SK-N-SH (cell line): ENCODE results near the gene SEPTIN2. TPM values are rescaled to one million over a fixed set of nuclear protein-coding genes. Genes with fewer than 3 reads are reported as not detected.

Source experiments
- CTCF ChIA-PET: fragments of 300-600, 350-600 bp; formaldehyde crosslinking; extraction: SDS; loops from one replicate; lab custom pipeline; 2021; lab: Yijun Ruan, JAX
- POLR2A ChIA-PET: fragments of 350-600 bp; sonication (Branson Sonifier 250); formaldehyde crosslinking; extraction: SDS; loops from one replicate; lab custom pipeline; 2020; ENCODE audit warnings: antibody characterized with exemption, inconsistent platforms; lab: Yijun Ruan, JAX
- DNase-seq: peaks from one replicate; pipeline ENCODE4 v3.0.0; 2012
- H2AFZ ChIP-seq: fragments of 200-600 bp; sonication (generic); 2 replicates; pipeline ENCODE4 v1.8.1; 2016; ENCODE audit warnings: antibody characterized with exemption, mild to moderate bottlenecking, low read depth
- H3F3A ChIP-seq: fragments of 200-600 bp; sonication (generic); replicated peaks from 2 replicates; pipeline ENCODE3; 2016; ENCODE audit warnings: antibody characterized with exemption, mild to moderate bottlenecking; ENCODE audit not compliant: insufficient read depth
- H3K27ac ChIP-seq, 2 experiments: fragments of 200-500 bp in 1 of 2; fragments of 200-600 bp in 1 of 2; sonication (Bioruptor generic) in 1 of 2; sonication (generic), shearing (Covaris generic) in 1 of 2; 2 replicates each; pipeline versions ENCODE4 v1.5.1 to v1.6.1; 2014 to 2016; ENCODE audit warnings: low read depth in 2 of 2, inconsistent platforms in 1 of 2, low read length in 1 of 2, mild to moderate bottlenecking in 1 of 2, mixed read lengths in 1 of 2
- H3K27me3 ChIP-seq: fragments of 200-600 bp; sonication (generic), shearing (Covaris generic); 2 replicates; pipeline ENCODE4 v1.6.1; 2016; ENCODE audit warnings: mixed run types; ENCODE audit not compliant: insufficient read depth
- H3K36me3 ChIP-seq, 2 experiments: fragments of 200-500 bp in 1 of 2; fragments of 200-600 bp in 1 of 2; sonication (Bioruptor generic) in 1 of 2; sonication (generic) in 1 of 2; replicated peaks in 1 of 2; 2 replicates each; pipeline versions ENCODE3 to v1.5.1; 2014 to 2016; ENCODE audit warnings: low read length in 1 of 2, mild to moderate bottlenecking in 1 of 2; ENCODE audit not compliant: insufficient read depth in 2 of 2, control insufficient read depth in 1 of 2
- H3K4me1 ChIP-seq, 2 experiments: fragments of 200-500 bp in 1 of 2; fragments of 200-600 bp in 1 of 2; sonication (Bioruptor generic) in 1 of 2; sonication (generic), shearing (Covaris generic) in 1 of 2; 2 replicates each; pipeline versions ENCODE4 v1.5.1 to v1.6.1; 2014 to 2016; ENCODE audit warnings: low read depth in 1 of 2, low read length in 1 of 2, mixed run types in 1 of 2; ENCODE audit not compliant: insufficient read depth in 2 of 2, control insufficient read depth in 1 of 2
- H3K4me2 ChIP-seq: fragments of 200-600 bp; sonication (generic), shearing (Covaris generic); 2 replicates; pipeline ENCODE4 v1.6.1; 2017; ENCODE audit warnings: mixed run types
- H3K4me3 ChIP-seq, 2 experiments: fragments of 200-500 bp in 1 of 2; fragments of 200-600 bp in 1 of 2; sonication (Bioruptor generic) in 1 of 2; sonication (generic), shearing (Covaris generic) in 1 of 2; 2 replicates each; pipeline versions ENCODE4 v1.5.1 to v1.8.1; 2014 to 2016; ENCODE audit warnings: low read depth in 2 of 2, inconsistent platforms in 1 of 2, low read length in 1 of 2, mild to moderate bottlenecking in 1 of 2, mixed read lengths in 1 of 2, moderate library complexity in 1 of 2
- H3K79me2 ChIP-seq: fragments of 200-600 bp; sonication (generic); 2 replicates; pipeline ENCODE4 v1.8.1; 2017; ENCODE audit warnings: mild to moderate bottlenecking; ENCODE audit not compliant: insufficient read depth
- H3K9ac ChIP-seq: fragments of 200-600 bp; sonication (generic); 2 replicates; pipeline ENCODE4 v1.6.1; 2017; ENCODE audit warnings: mixed run types
- H3K9me2 ChIP-seq: fragments of 200-600 bp; sonication (generic); 2 replicates; pipeline ENCODE4 v1.6.1; 2017; ENCODE audit warnings: mixed run types
- H3K9me3 ChIP-seq: fragments of 200-600 bp; sonication (generic); 2 replicates; pipeline ENCODE4 v1.6.1; 2017; ENCODE audit warnings: mixed run types, mild to moderate bottlenecking, moderate library complexity
- H4K20me1 ChIP-seq: fragments of 200-600 bp; sonication (generic); 2 replicates; pipeline ENCODE4 v1.6.1; 2017; ENCODE audit warnings: mild to moderate bottlenecking, mixed run types; ENCODE audit not compliant: insufficient read depth
- EP300 ChIP-seq, 2 experiments: IDR thresholded peaks; 2 replicates each; pipeline versions ENCODE4 v1.4.0 to v1.6.1; 2012; ENCODE audit warnings: borderline replicate concordance in 1 of 2, low read depth in 1 of 2, low read length in 1 of 2
- EZH2phosphoT487 ChIP-seq: fragments of 200-600 bp; sonication (generic); IDR thresholded peaks from 2 replicates; pipeline ENCODE4 v1.6.1; 2017; ENCODE audit warnings: low read depth, mixed run types, mild to moderate bottlenecking, antibody characterized with exemption, moderate library complexity, borderline replicate concordance
- FOXJ3 ChIP-seq: sonication (generic); formaldehyde crosslinking; IDR thresholded peaks from 2 replicates; pipeline ENCODE4 v1.5.1; 2020; ENCODE audit warnings: mild to moderate bottlenecking, missing genetic modification reagents
- GABPA ChIP-seq: IDR thresholded peaks from 2 replicates; pipeline ENCODE4 v1.4.0; 2012; ENCODE audit warnings: low read depth, mild to moderate bottlenecking
- MXI1 ChIP-seq: IDR thresholded peaks from 2 replicates; pipeline ENCODE4 v1.6.1; 2012; ENCODE audit warnings: mild to moderate bottlenecking, low read depth, low read length, improper control_type of control experiment
- NFIC ChIP-seq: IDR thresholded peaks from 2 replicates; pipeline ENCODE4 v1.4.0; 2012; ENCODE audit warnings: borderline replicate concordance
- TAF1 ChIP-seq: IDR thresholded peaks from 2 replicates; pipeline ENCODE4 v1.6.1; 2012; ENCODE audit warnings: low read depth, mild to moderate bottlenecking, low read length, moderate library complexity, borderline replicate concordance
- TCF12 ChIP-seq: IDR thresholded peaks from 2 replicates; pipeline ENCODE4 v1.4.0; 2012
- TEAD4 ChIP-seq: IDR thresholded peaks from 2 replicates; pipeline ENCODE4 v1.4.0; 2012; ENCODE audit warnings: mild to moderate bottlenecking, borderline replicate concordance; ENCODE audit not compliant: insufficient read depth
- USF1 ChIP-seq: IDR thresholded peaks from 2 replicates; pipeline ENCODE4 v1.4.0; 2012; ENCODE audit warnings: low read depth, borderline replicate concordance
- USF2 ChIP-seq: fragments of 150-350 bp; IDR thresholded peaks from 2 replicates; pipeline ENCODE4 v1.6.1; 2017; ENCODE audit warnings: antibody characterized with exemption, low read length, low read depth, borderline replicate concordance
- ZBTB33 ChIP-seq: IDR thresholded peaks from 2 replicates; pipeline ENCODE4 v1.4.0; 2012; ENCODE audit warnings: low read depth, borderline replicate concordance
- WGBS: methylation state at CpG from one replicate; pipeline ENCODE4 v1.1.6; 2017; ENCODE audit warnings: low lambda C conversion rate; 5-methylcytosine and 5-hydroxymethylcytosine counted together
- polyA plus RNA-seq, 3 experiments: library from polyadenylated mRNA; depleted of rRNA; stranded (reverse); fragments of >200 nt; gene quantifications; 2 replicates each; pipeline ENCODE4 v1.2.3, GENCODE V29; 2012

Gene SEPTIN2
- polyA plus RNA-seq, 1 of the 3 experiments (the other 2 are of a cell fraction) = 226 TPM

GRCh38 chr2:241298673-241299072 is 17.1 kb upstream of the SEPTIN2 start:
- Histone ChIP-seq H3K4me1 (peaks cover 0 to 18% of the 10 kb centered on the region in 2 experiments; a peak in 1 of 4 replicates), H3K9me3 (no peaks in the 10 kb centered on the region), H3K27ac (no peak overlapping the region), H3K27me3 (no peaks in the 10 kb centered on the region), H3K79me2 (peaks cover 97% of the 10 kb centered on the region), H3K36me3 (peaks cover 7 to 17% of the 10 kb centered on the region in 2 experiments), H2AFZ (no peak overlapping the region), H3F3A (peaks cover 3% of the 10 kb centered on the region), H3K4me3 (no peak overlapping the region), H3K9me2 (no peaks in the 10 kb centered on the region), H3K4me2 (no peak overlapping the region), H3K9ac (no peak overlapping the region), H4K20me1 (peaks cover 89% of the 10 kb centered on the region)
- CTCF ChIA-PET = no interaction called here
- TF ChIP-seq TAF1 (no peak), TEAD4 (no peak), ZBTB33 (no peak), MXI1 (no peak), NFIC (no peak), EP300 (IDR thresholded peaks at IDR 0.05; ENCODE audit: borderline replicate concordance in 1 of 2, low read depth in 1 of 2, low read length in 1 of 2) (no peak), GABPA (no peak), EZH2phosphoT487 (no peak), USF2 (no peak)
- 96% methylated on average over 5 of the region's 5 CpGs for WGBS
- POLR2A ChIA-PET = no interaction called here
- DNase-seq = no peak

- Histone ChIP-seq H4K20me1 (peaks cover 91% of the 10 kb centered on the region), H3K4me1 (peaks cover 0 to 30% of the 10 kb centered on the region in 2 experiments; a peak in 1 of 4 replicates), H3K36me3 (peaks cover 7 to 17% of the 10 kb centered on the region in 2 experiments), H3K79me2 (peaks cover 97% of the 10 kb centered on the region), H3K9ac (no peak overlapping the region), H3K9me3 (no peaks in the 10 kb centered on the region), H3K4me2 (no peak overlapping the region), H2AFZ (no peak overlapping the region), H3K9me2 (no peaks in the 10 kb centered on the region), H3K27me3 (no peaks in the 10 kb centered on the region), H3K4me3 (no peak overlapping the region), H3F3A (peaks cover 3% of the 10 kb centered on the region), H3K27ac (no peak overlapping the region)
- POLR2A ChIA-PET = no interaction called here
- CTCF ChIA-PET = no interaction called here
- no peak for TF ChIP-seq FOXJ3 (CRISPR knock-in tag)
- no peak for TF ChIP-seq TCF12
- no peak for TF ChIP-seq USF1
- no peak for DNase-seq
- WGBS = 96% methylated on average over 12 of the region's 12 CpGs
Measured at GRCh38 chr2:241300000-241300399, 15.7 kb upstream of the SEPTIN2 start.
